Adrenal gland (tissue), 12 donors: Measurements from ENCODE around the gene ZC3H18. TPM values are rescaled to one million over a fixed set of nuclear protein-coding genes. Genes with fewer than 3 reads are reported as not detected.

Experiments
- DNase-seq, 7 donors: peaks; one replicate each; pipeline ENCODE4 v3.0.0-alpha.2; 2019 to 2020
- H3K27ac ChIP-seq, 5 donors: fragments of 200-600 bp; sonication (generic) in 4 of 5; 1 replicate in 3 of 5; 2 replicates in 2 of 5; pipeline versions ENCODE4 v1.5.1 to v1.8.0; 2016 to 2020; ENCODE audit warnings: mild to moderate bottlenecking in 1 of 5
- H3K27me3 ChIP-seq: fragments of 200-600 bp; 2 replicates; pipeline ENCODE4 v1.8.0; 2021
- H3K36me3 ChIP-seq, 2 donors: fragments of 200-600 bp; replicated peaks in 1 of 2; 1 replicate in 1 of 2; 2 replicates in 1 of 2; pipeline versions ENCODE4 v1.5.1 to v1.8.0; 2018 to 2022
- H3K4me1 ChIP-seq, 2 donors: fragments of 200-600 bp; replicated peaks in 1 of 2; 1 replicate in 1 of 2; 2 replicates in 1 of 2; pipeline versions ENCODE4 v1.5.1 to v1.8.0; 2018 to 2021
- H3K4me3 ChIP-seq, 4 donors: fragments of 200-600 bp; sonication (generic) in 3 of 4; one replicate each; pipeline ENCODE4 v1.5.1; 2016 to 2018
- H3K9me3 ChIP-seq, 3 donors: fragments of 200-600 bp; sonication (generic) in 1 of 3; replicated peaks in 1 of 3; 1 replicate in 2 of 3; 2 replicates in 1 of 3; pipeline versions ENCODE4 v1.5.1 to v1.8.0; 2016 to 2021
- CTCF ChIP-seq, 6 experiments: fragments of 450-650 bp in 4 of 6; fragments of 200-600 bp in 2 of 6; sonication (generic) in 1 of 6; IDR thresholded peaks; 1 replicate in 5 of 6; 2 replicates in 1 of 6; pipeline versions ENCODE4 v1.5.1 to v1.8.0; 2016 to 2021; ENCODE audit warnings: antibody characterized with exemption in 6 of 6, mild to moderate bottlenecking in 2 of 6, moderate library complexity in 1 of 6
- POLR2A ChIP-seq, 2 donors: fragments of 450-650 bp; IDR thresholded peaks; one replicate each; pipeline ENCODE4 v1.6.1; 2017; ENCODE audit warnings: antibody characterized with exemption in 2 of 2, mild to moderate bottlenecking in 2 of 2, moderate library complexity in 1 of 2
- WGBS, 4 donors: extraction: QIAGEN DNeasy Blood & Tissue Kit in 2 of 4; methylation state at CpG; one replicate each; pipeline versions ENCODE4 v1.1.5 to v1.1.7; 2013 to 2017; 5-methylcytosine and 5-hydroxymethylcytosine counted together
- intact Hi-C, 2 donors: fragments of 100-400 bp; cut with DNase I; formaldehyde crosslinking; loops; one replicate each; pipeline versions ENCODE4 v1.14.1 to v1.15.0; 2022 to 2023
- polyA plus RNA-seq, 3 donors: library from polyadenylated mRNA; stranded (reverse); fragments of 200-250 nt in 2 of 3; fragments of 350-450 nt in 1 of 3; fragmentation: Illumina TruSeq in 1 of 3; extraction: RNeasy Lipid Tissue Mini Kit (QIAGEN cat#74804) in 1 of 3; gene quantifications; one replicate each; pipeline ENCODE4 v1.2.3, GENCODE V29; 2013 to 2014
- total RNA-seq, 9 donors: library from RNA; depleted of rRNA in 4 of 9; stranded (reverse); fragments of >200 nt in 4 of 9; fragments of 120-200 nt in 1 of 9; fragmentation: NEBNext Ultra II Directional in 1 of 9; extraction: Animal tissue kit (Norgen Biotek cat#: 25700) in 1 of 9; gene quantifications; one replicate each; pipeline versions ENCODE4 v1.1.0 to v1.2.4, GENCODE V29; 2013 to 2023
- donor health status: healthy with polysubstance abuse.
- donor health status: Bipolar disorder and iron deficiency.
- donor health status: DM: yes; HTN: yes; CAD: no.
- donor health status: DM: no; HTN: no; CAD: no.
- donor health status: DM: no; HTN: no; CAD: no.
- donor health status: DM: yes; HTN: yes; CAD: no.

The ZC3H18 gene
- total and polyA plus RNA-seq, 12 donors, result 6.1 to 49.1 (median 22.9) TPM

- peaks cover 6 to 31% of the 10 kb centered on the region in 2 donors for H3K4me1 ChIP-seq
- no peaks in the 10 kb centered on the region for H3K27me3 ChIP-seq
- no peak for TF ChIP-seq CTCF (IDR thresholded peaks at IDR 0.05)
- no peak for TF ChIP-seq POLR2A (IDR thresholded peaks at IDR 0.05)
- WGBS, 4 donors, result 73 to 78% (median 75%) methylated on average over 10 to 11 of the region's 11 CpGs
- no peak for DNase-seq
- no peak overlapping the region for H3K27ac ChIP-seq
- intact Hi-C loops, result no loop called here
- H3K4me3 ChIP-seq, result no peak overlapping the region
- no peaks in the 10 kb centered on the region for H3K36me3 ChIP-seq
- H3K9me3 ChIP-seq, result no peaks in the 10 kb centered on the region
Measured at GRCh38 chr16:88530858-88531203, 39.4 kb upstream of the ZC3H18 start.

- Histone ChIP-seq H3K36me3 (no peaks in the 10 kb centered on the region), H3K4me1 (peaks cover 6 to 31% of the 10 kb centered on the region in 2 donors), H3K4me3 (no peak overlapping the region), H3K27me3 (no peaks in the 10 kb centered on the region), H3K27ac (no peak overlapping the region), H3K9me3 (no peaks in the 10 kb centered on the region)
- intact Hi-C loops, result no loop called here
- TF ChIP-seq POLR2A (IDR thresholded peaks at IDR 0.05) (no peak), CTCF (IDR thresholded peaks at IDR 0.05) (no peak)
- DNase-seq, result no peak
- WGBS, 4 donors, result 90 to 98% (median 94%) methylated on average over 7 to 12 of the region's 12 CpGs
Measured at GRCh38 chr16:88531346-88531745, 38.9 kb upstream of the ZC3H18 start.

GRCh38 chr16:88531931-88532433, 38.2 kb upstream of the ZC3H18 start:
- Histone ChIP-seq H3K4me1 (peaks cover 6 to 28% of the 10 kb centered on the region in 2 donors), H3K4me3 (no peak overlapping the region), H3K36me3 (no peaks in the 10 kb centered on the region), H3K27me3 (no peaks in the 10 kb centered on the region), H3K27ac (no peak overlapping the region), H3K9me3 (no peaks in the 10 kb centered on the region)
- no peak for TF ChIP-seq CTCF (IDR thresholded peaks at IDR 0.05)
- no peak for TF ChIP-seq POLR2A (IDR thresholded peaks at IDR 0.05)
- intact Hi-C loops, result no loop called here
- DNase-seq, result no peak
- 86 to 92% (median 88%) methylated on average over 16 to 34 of the region's 34 CpGs for WGBS, 4 donors

GRCh38 chr16:88532434-88533241, 37.6 kb upstream of the ZC3H18 start:
- TF ChIP-seq POLR2A (IDR thresholded peaks at IDR 0.05), result no peak
- TF ChIP-seq CTCF (IDR thresholded peaks at IDR 0.05), result no peak
- no peaks in the 10 kb centered on the region for H3K27me3 ChIP-seq
- no peak for DNase-seq
- intact Hi-C loops, result no loop called here
- H3K4me3 ChIP-seq, result peak overlapping the region in 1 of 4 donors; percentile 94
- WGBS, 4 donors, result 63 to 76% (median 66%) methylated on average over 3 to 37 of the region's 37 CpGs
- no peaks in the 10 kb centered on the region for H3K9me3 ChIP-seq
- peaks cover 6 to 22% of the 10 kb centered on the region in 2 donors for H3K4me1 ChIP-seq
- H3K27ac ChIP-seq, result peak overlapping the region in 2 of 5 donors; percentile 17 to 96
- H3K36me3 ChIP-seq, result no peaks in the 10 kb centered on the region
